CD14-positive monocyte (primary cell): ENCODE data around the gene CDCA8. TPM values are rescaled to one million over a fixed set of nuclear protein-coding genes. Genes with fewer than 3 reads are reported as not detected.

Experiments used
- DNase-seq, 3 donors: peaks; one replicate each; pipeline ENCODE4 v3.0.0-alpha.2; 2011 to 2022
- H2AFZ ChIP-seq: 2 replicates; pipeline ENCODE4 v1.6.0; 2012; ENCODE audit warnings: mild to moderate bottlenecking, low read depth, low read length, inconsistent platforms; ENCODE audit not compliant: insufficient read depth, poor library complexity, severe bottlenecking
- H3K27ac ChIP-seq, 2 donors: 1 replicate in 1 of 2; 2 replicates in 1 of 2; pipeline ENCODE4 v1.5.1; 2012 to 2013; ENCODE audit warnings: low read length in 2 of 2, control low read depth in 1 of 2, inconsistent platforms in 1 of 2, low read depth in 1 of 2, mild to moderate bottlenecking in 1 of 2
- H3K27me3 ChIP-seq, 2 donors: one replicate each; pipeline versions ENCODE4 v1.6.0 to v1.6.1; 2011 to 2013; ENCODE audit warnings: low read length in 2 of 2; ENCODE audit not compliant: control insufficient read depth in 2 of 2, insufficient read depth in 2 of 2
- H3K36me3 ChIP-seq, 2 donors: replicated peaks in 1 of 2; 1 replicate in 1 of 2; 2 replicates in 1 of 2; pipeline versions ENCODE4 v1.5.1 to v1.6.1; 2012 to 2013; ENCODE audit warnings: low read length in 2 of 2, control low read depth in 1 of 2, inconsistent platforms in 1 of 2, mild to moderate bottlenecking in 1 of 2; ENCODE audit not compliant: insufficient read depth in 2 of 2, control insufficient read depth in 1 of 2
- H3K4me1 ChIP-seq, 2 donors: 1 replicate in 1 of 2; 2 replicates in 1 of 2; pipeline versions ENCODE4 v1.5.1 to v1.6.1; 2012 to 2013; ENCODE audit warnings: low read length in 2 of 2, control low read depth in 1 of 2, inconsistent platforms in 1 of 2, mild to moderate bottlenecking in 1 of 2, moderate library complexity in 1 of 2; ENCODE audit not compliant: insufficient read depth in 2 of 2, control insufficient read depth in 1 of 2
- H3K4me2 ChIP-seq: replicated peaks from 2 replicates; pipeline ENCODE3; 2012; ENCODE audit warnings: low read length, moderate library complexity, mild to moderate bottlenecking; ENCODE audit not compliant: poor library complexity, severe bottlenecking; ENCODE audit errors: extremely low read depth
- H3K4me3 ChIP-seq, 3 experiments: fragments of 200-600 bp in 1 of 3; sonication (generic) in 1 of 3; replicated peaks in 1 of 3; 1 replicate in 2 of 3; 2 replicates in 1 of 3; pipeline ENCODE4 v1.5.1; 2011 to 2013; ENCODE audit warnings: low read length in 3 of 3, mild to moderate bottlenecking in 3 of 3, control low read depth in 2 of 3, low read depth in 2 of 3, inconsistent platforms in 1 of 3, moderate library complexity in 1 of 3
- H3K79me2 ChIP-seq: 2 replicates; pipeline ENCODE4 v1.6.0; 2012; ENCODE audit warnings: mild to moderate bottlenecking, control low read depth, inconsistent platforms, low read length, moderate library complexity; ENCODE audit not compliant: insufficient read depth
- H3K9ac ChIP-seq: 2 replicates; pipeline ENCODE4 v1.6.0; 2017; ENCODE audit warnings: low read length, mild to moderate bottlenecking; ENCODE audit not compliant: insufficient read depth, poor library complexity, severe bottlenecking
- H3K9me3 ChIP-seq, 2 donors: replicated peaks in 1 of 2; 1 replicate in 1 of 2; 2 replicates in 1 of 2; pipeline versions ENCODE4 v1.5.1 to v1.6.1; 2012 to 2013; ENCODE audit warnings: low read length in 2 of 2, control low read depth in 1 of 2; ENCODE audit not compliant: control insufficient read depth in 1 of 2, insufficient read depth in 1 of 2
- H4K20me1 ChIP-seq: 2 replicates; pipeline ENCODE4 v1.6.0; 2012; ENCODE audit warnings: mild to moderate bottlenecking, low read length, control low read depth, moderate library complexity; ENCODE audit not compliant: insufficient read depth
- H3K27ac Mint-ChIP-seq, 7 donors: one replicate each; pipeline ENCODE4 v1.8.0; 2020; ENCODE audit warnings: mild to moderate bottlenecking in 7 of 7, mixed read lengths in 7 of 7, moderate library complexity in 6 of 7, inconsistent platforms in 2 of 7
- H3K27me3 Mint-ChIP-seq, 3 donors: one replicate each; pipeline ENCODE4 v1.8.0; 2021 to 2022; ENCODE audit warnings: low read depth in 3 of 3, mild to moderate bottlenecking in 3 of 3, mixed read lengths in 3 of 3, moderate library complexity in 3 of 3, inconsistent platforms in 1 of 3
- H3K36me3 Mint-ChIP-seq, 2 donors: one replicate each; pipeline ENCODE4 v1.8.0; 2020; ENCODE audit warnings: mixed read lengths in 2 of 2, inconsistent platforms in 1 of 2, mild to moderate bottlenecking in 1 of 2
- H3K4me1 Mint-ChIP-seq: one replicate; pipeline ENCODE4 v1.8.0; 2020; ENCODE audit warnings: mild to moderate bottlenecking, mixed read lengths
- H3K4me3 Mint-ChIP-seq, 2 donors: one replicate each; pipeline ENCODE4 v1.8.0; 2020; ENCODE audit warnings: mild to moderate bottlenecking in 2 of 2, mixed read lengths in 2 of 2, moderate library complexity in 1 of 2
- H3K9me3 Mint-ChIP-seq, 7 donors: one replicate each; pipeline ENCODE4 v1.8.0; 2020 to 2022; ENCODE audit warnings: mixed read lengths in 7 of 7, mild to moderate bottlenecking in 6 of 7, moderate library complexity in 6 of 7, inconsistent platforms in 2 of 7
- CTCF ChIP-seq: fragments of 200-600 bp; IDR thresholded peaks from one replicate; pipeline ENCODE4 v1.8.0; 2022; ENCODE audit warnings: antibody characterized with exemption, mild to moderate bottlenecking
- WGBS: methylation state at CpG from one replicate; pipeline ENCODE4 v1.1.5; 2013; ENCODE audit warnings: missing lambda C conversion rate; ENCODE audit not compliant: insufficient coverage; 5-methylcytosine and 5-hydroxymethylcytosine counted together
- intact Hi-C, 2 donors: fragments of 100-400 bp; cut with micrococcal nuclease; formaldehyde crosslinking; loops; one replicate each; pipeline versions ENCODE4 v1.15.0 to v1.15.1; 2023
- polyA plus RNA-seq, 3 donors: library from polyadenylated mRNA; depleted of rRNA in 1 of 3; unstranded in 2 of 3; stranded (reverse) in 1 of 3; fragments of 300-500 nt in 2 of 3; fragments of >200 nt in 1 of 3; fragmentation: Illumina TruSeq in 2 of 3; gene quantifications; 1 replicate in 2 of 3; 2 replicates in 1 of 3; pipeline ENCODE4 v1.2.3, GENCODE V29; 2012 to 2021

Gene CDCA8
- polyA plus RNA-seq, 3 donors = 0.09 to 0.67 (median 0.60) TPM

DNA sequence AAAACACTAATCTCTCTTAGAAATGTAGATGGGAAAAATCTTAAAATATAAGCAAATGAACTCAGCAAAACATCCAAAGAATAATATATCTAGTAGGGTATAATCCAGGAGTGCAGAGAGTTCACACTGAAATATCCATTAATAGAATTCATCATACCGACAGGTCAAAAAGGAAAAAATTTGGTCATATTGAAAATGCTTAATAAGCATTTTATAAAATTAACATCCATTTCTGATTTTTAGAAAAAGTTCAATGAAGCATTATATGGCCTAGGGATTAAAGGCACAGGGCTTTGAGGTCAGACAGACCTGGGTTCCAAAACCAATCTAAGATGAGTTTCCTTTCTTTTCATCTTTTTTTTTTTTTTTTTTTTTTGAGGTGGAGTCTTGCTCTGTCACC, 56.2 kb downstream of the CDCA8 start:
- H3K9me3 ChIP-seq = peaks cover 0 to 4% of the 10 kb centered on the region in 2 donors
- H4K20me1 ChIP-seq = no peaks in the 10 kb centered on the region
- no peak overlapping the region for H3K4me2 ChIP-seq
- no peak overlapping the region for H3K4me3 ChIP-seq
- H3K79me2 ChIP-seq = no peaks in the 10 kb centered on the region
- no peak overlapping the region for H3K9ac ChIP-seq
- H3K27ac ChIP-seq = no peak overlapping the region
- Mint-ChIP-seq H3K27me3 (peaks cover 48 to 63% (median 50%) of the 10 kb centered on the region in 3 donors), H3K9me3 (peaks cover 0 to 18% (median 8%) of the 10 kb centered on the region in 7 donors), H3K4me3 (no peak overlapping the region), H3K27ac (no peak overlapping the region), H3K4me1 (peaks cover 8% of the 10 kb centered on the region), H3K36me3 (no peaks in the 10 kb centered on the region)
- intact Hi-C loops = no loop called here
- DNase-seq = no peak
- no peaks in the 10 kb centered on the region for H3K36me3 ChIP-seq
- H2AFZ ChIP-seq = no peak overlapping the region
- H3K27me3 ChIP-seq = peaks cover 14 to 33% of the 10 kb centered on the region in 2 donors
- no peak for TF ChIP-seq CTCF
- H3K4me1 ChIP-seq = no peaks in the 10 kb centered on the region
- no CpG with 5 or more reads among the region's 1 CpG for WGBS

DNA sequence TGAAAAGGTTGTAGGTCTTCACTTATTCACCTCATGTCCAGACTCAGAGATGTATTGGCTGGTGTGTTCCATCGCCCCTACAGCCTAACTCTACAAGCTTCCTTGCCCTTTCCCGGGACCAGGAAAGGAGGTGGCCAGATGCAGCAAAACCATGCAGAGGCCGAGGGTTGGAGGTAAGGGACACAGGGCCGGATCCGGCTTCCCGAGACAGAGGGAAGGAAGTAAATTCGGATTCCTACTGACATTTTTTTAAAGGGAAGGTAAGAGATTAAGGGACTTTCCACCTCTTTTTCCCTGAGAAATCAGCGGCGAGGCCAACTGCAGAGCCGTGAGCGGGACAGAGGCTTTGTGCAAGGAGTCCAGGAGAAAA, 59.9 kb downstream of the CDCA8 start:
- no peak for DNase-seq
- intact Hi-C loops = no loop called here
- Histone ChIP-seq H3K27ac (no peak overlapping the region), H3K4me1 (no peaks in the 10 kb centered on the region), H3K79me2 (no peaks in the 10 kb centered on the region), H4K20me1 (no peaks in the 10 kb centered on the region), H3K9me3 (peaks cover 0 to 9% of the 10 kb centered on the region in 2 donors), H3K9ac (no peak overlapping the region), H3K4me2 (no peak overlapping the region), H3K27me3 (peaks cover 23 to 69% of the 10 kb centered on the region in 2 donors), H3K36me3 (no peaks in the 10 kb centered on the region), H3K4me3 (no peak overlapping the region), H2AFZ (no peak overlapping the region)
- 7% methylated on average over 2 of the region's 11 CpGs for WGBS
- H3K4me1 Mint-ChIP-seq = peaks cover 10% of the 10 kb centered on the region
- H3K4me3 Mint-ChIP-seq = peak overlapping the region; percentile 47 to 79
- peaks cover 0 to 10% (median 5%) of the 10 kb centered on the region in 7 donors for H3K9me3 Mint-ChIP-seq
- peaks cover 66 to 72% (median 66%) of the 10 kb centered on the region in 3 donors for H3K27me3 Mint-ChIP-seq
- no peak for TF ChIP-seq CTCF
- no peaks in the 10 kb centered on the region for H3K36me3 Mint-ChIP-seq
- no peak overlapping the region for H3K27ac Mint-ChIP-seq
